GM12872 (cell line): ENCODE results near the gene TENT5C.

ENCODE experiments used
- TF ChIP-seq, protein P1 (sequence below): IDR thresholded peaks from 3 replicates; pipeline ENCODE4 v1.5.1; 2011; ENCODE audit warnings: low read depth, mild to moderate bottlenecking, low read length, moderate library complexity; ENCODE audit not compliant: insufficient read depth

Gene TENT5C

DNA sequence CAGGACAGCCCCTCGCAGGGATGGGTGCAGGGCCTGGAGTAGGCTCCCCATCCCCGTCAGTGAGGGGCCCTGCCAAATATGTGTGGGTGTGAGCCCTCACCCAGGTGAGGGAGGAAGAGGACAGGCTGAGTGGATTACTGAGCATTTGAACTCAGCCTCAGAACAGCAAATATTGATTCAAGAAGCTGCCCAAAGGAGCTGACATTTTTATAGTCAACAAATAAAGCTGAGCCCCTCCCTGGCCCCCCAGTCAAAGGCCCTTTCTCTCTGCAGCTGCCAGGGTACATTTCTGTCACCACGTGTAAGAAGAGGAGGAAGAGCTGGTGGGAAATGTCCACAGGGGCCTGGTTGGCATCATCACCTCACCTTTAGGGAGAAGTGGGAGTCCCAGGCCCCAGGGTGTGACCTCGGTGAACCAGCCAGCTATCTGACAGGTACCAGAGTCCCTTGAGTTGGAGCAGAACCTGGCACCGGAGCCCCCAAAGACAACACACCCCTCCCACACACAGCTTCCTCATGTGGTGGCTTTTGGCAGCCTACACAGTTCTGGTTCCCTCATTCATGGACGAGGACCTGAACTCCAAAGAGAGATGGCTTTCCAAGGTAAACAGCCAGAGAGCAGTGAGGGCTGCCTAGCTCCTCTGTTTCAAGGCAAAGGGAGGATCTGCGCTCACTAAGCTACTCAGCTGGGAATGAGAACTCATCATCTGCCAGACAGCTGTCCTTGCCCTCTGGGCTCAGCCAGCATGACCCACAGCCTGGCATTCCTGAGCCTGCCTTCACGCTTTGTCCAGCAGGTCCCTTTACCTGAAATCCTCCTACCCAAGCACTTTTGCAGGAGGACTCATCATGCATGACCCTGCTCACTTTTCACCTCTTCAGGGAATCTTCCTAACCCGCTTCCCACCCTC lies 43.0 kb upstream of the TENT5C start:
- TF ChIP-seq, protein P1, sequence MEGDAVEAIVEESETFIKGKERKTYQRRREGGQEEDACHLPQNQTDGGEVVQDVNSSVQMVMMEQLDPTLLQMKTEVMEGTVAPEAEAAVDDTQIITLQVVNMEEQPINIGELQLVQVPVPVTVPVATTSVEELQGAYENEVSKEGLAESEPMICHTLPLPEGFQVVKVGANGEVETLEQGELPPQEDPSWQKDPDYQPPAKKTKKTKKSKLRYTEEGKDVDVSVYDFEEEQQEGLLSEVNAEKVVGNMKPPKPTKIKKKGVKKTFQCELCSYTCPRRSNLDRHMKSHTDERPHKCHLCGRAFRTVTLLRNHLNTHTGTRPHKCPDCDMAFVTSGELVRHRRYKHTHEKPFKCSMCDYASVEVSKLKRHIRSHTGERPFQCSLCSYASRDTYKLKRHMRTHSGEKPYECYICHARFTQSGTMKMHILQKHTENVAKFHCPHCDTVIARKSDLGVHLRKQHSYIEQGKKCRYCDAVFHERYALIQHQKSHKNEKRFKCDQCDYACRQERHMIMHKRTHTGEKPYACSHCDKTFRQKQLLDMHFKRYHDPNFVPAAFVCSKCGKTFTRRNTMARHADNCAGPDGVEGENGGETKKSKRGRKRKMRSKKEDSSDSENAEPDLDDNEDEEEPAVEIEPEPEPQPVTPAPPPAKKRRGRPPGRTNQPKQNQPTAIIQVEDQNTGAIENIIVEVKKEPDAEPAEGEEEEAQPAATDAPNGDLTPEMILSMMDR = no peak

DNA sequence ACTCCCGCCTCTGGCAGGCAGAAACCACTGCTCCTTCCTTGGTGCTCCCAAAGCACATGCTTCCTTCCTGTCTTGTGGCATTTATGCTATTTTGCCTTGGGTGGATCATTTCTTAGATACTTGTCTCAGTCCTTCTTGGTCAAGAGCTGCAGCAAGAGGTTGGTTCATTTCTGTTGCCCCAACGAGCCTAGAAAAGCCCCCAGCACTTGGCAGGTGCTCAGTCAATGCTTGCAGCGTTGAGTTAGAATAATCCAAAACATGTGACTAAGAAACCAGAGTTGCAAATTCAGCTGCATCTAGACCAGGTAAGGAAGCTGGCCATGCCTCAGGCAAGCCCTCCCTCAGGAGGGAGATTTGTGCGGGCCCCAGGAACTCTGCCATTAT lies 42.4 kb upstream of the TENT5C start:
- TF ChIP-seq, protein P1 = no peak

DNA sequence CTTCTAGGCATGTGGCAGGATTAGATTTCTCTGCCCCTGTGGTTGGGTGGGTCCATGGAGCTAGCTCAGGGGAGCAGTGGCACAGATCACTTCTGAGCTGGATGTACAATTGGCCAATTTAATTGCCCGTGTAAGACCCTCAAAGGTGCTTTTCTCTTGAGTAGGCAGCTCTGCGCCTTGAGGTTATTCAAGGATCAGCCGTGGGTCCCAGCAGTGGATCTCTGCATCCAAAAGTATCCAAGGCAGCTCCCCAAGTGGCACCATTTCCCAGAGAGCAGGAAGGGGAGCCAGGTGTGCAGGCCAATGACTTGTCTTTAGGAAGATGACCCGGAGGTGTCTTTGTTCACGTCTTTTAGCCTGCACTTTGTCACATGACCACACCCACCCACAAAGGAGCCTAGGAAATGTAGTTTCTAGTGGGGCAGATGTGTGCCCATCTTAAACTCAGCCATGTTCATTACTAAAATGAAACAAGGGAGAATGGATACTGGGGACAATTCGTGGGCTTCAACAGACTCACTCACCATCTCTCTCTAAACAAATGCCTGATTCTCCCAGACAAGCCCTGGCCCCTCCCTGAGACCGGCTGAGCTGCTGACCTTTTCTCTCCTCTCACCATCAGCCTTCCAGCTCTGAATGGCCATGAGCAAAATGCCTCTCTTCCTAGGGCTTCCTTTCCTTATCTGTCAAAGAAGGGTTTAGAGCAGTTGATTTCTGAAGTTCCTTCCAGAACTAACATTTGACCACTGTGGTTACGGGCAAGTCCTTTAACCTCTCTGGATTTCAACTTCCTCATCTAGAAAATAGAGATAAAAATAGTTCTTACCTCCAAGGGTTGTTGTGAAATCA lies 41.4 kb upstream of the TENT5C start:
- TF ChIP-seq, protein P1 = no peak

DNA sequence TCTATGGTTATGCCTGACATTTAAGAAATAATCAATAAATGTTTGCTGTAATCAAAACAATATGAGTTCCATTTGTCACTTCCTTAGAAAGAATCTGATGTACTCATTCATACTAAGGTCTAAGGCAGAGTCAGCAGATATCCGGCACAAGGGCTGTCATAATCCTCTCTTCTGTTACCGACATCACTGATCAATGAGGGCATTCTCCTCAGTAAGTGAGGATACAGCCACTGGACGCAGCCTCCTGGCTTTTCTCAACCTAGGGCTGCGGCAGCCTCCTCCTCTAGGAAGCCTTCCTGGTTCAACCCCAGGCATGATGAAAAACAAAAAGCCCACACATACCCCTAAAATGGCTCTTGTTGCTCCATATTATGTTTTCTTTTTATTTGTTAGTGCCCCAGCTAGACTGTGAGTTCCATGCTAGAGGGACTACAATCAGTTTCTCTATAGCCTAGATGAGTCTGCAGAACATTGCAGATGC lies 40.7 kb upstream of the TENT5C start:
- TF ChIP-seq, protein P1 = no peak

DNA sequence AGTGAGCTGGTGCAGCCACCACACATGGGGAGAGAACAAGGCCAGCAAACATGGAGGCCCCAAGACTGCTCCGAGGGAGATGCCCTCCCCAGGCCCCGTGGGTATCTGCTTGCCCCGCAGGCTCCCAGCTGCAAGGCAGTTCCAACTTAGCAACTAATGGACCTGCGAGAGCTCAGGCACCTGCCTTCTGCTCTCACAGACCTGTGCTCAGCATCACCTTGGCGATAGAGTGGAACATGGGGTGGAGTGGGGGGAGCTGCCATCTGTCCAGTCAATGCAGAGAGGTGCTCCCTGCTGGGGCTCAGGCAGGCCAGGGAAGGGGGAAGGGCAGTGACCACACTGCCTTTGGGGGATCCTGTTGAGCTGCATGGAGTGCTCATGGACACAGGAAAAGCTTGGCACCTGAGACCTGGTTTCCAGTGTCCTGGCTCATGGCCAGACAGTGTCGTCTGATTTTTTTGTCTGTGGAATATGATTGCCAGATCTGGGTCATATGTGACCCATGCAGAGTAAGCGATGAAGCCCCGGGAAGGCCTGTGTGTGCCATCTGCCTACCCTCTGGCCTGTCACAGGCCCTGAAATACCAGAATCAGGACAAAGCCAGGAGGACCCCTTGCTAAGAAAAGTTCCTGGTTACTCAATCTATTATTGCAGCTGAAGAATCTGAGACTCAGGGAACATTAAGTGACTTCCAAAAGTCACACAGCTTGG lies 39.9 kb upstream of the TENT5C start:
- TF ChIP-seq, protein P1 = no peak

DNA sequence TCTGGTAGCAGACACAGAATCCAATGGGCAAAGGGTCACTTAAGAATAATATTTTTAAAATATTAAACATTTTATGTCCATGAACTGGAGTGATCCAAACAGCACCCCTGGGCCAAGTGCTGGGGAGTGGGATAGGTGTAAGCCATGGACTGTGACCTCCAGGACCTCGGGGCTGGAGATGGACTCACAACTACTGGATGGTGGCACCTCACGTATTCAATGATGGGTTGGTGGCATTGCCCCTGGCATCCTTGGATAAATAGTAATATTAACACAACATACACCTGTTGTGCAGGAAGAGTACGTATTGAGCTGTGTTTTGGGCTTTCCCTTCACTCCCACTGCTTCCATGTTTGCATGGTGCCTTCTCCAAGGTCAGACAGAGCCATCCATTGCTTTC lies 39.3 kb upstream of the TENT5C start:
- TF ChIP-seq, protein P1 = no peak

DNA sequence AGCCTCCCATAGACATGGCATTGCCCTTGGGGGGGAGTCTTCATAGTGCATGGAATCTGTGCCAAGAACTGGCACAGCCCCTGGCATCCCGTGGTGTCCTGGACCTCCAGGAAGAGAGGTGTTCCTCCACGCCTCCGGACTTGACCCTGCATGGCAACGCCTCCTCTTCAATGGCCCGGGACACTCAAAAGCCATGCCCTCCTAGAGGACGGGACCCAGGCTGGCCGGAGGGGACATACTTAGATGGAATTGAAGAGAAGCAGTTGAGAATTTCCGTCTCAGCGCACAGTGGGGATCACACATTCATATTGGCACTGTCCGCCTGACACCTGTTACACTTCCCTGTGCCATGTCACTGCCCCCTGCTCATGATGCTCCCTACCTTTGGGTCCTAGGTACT lies 38.4 kb upstream of the TENT5C start:
- TF ChIP-seq, protein P1 = no peak
